HG03521 (cell line): ENCODE data around the gene DPAGT1.
"Not testable (repeated sequence)": the region's sequence is repeated elsewhere in the genome, so short reads cannot be mapped to it uniquely, and the experiment has no call there.

Source experiments
- ATAC-seq: cut with Tn5 transposase; IDR thresholded peaks from one replicate; pipeline ENCODE4 v1.9.1; 2021; ENCODE audit warnings: mild to moderate bottlenecking, moderate library complexity; ENCODE audit not compliant: unreplicated experiment

The DPAGT1 gene

GRCh38 chr11:119101759-119102423 lies at the start of gene DPAGT1:
DPAGT1 (minus strand) TSS chr11:119101853; CDS start chr11:119101655, 198 bp downstream.
- peak; percentile 72 for ATAC-seq

GRCh38 chr11:119149786-119150275 lies 48.2 kb upstream of the DPAGT1 start:
- ATAC-seq: no peak

- ATAC-seq: no peak
These were observed 47.5 kb upstream of the DPAGT1 start, which contains the start of gene ABCG4 for GRCh38 chr11:119149018-119149785. ABCG4 (plus strand) TSS chr11:119149052; CDS start chr11:119149966, 914 bp downstream.

- no peak for ATAC-seq
These were observed 47.0 kb upstream of the DPAGT1 start for GRCh38 chr11:119148720-119149017.

GRCh38 chr11:119147604-119148333 lies 46.1 kb upstream of the DPAGT1 start:
- ATAC-seq: no peak

- ATAC-seq: no peak
These were observed 43.9 kb upstream of the DPAGT1 start for GRCh38 chr11:119145551-119145950.

GRCh38 chr11:119144825-119145486 lies 43.3 kb upstream of the DPAGT1 start:
- no peak for ATAC-seq

DNA sequence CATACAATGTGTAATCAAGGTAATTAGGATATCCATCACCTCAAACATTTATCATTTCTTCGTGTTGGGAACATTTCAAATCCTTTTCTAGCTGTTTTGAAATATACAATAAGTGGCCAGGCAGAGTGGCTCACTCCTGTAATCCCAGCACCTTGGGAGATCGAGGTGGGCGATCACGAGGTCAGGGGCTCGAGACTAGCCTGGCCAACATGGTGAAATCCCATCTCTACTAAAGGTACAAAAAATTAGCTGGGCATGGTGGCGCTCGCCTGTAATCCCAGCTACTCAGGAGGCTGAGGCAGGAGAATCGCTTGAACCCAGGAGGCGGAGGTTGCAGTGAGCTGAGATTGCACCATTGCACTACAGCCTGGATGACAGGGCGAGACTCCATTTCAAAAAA lies 37.6 kb upstream of the DPAGT1 start:
- not testable (repeated sequence) for ATAC-seq

- ATAC-seq: no peak
These were observed 32.8 kb upstream of the DPAGT1 start for GRCh38 chr11:119134389-119134978.

DNA sequence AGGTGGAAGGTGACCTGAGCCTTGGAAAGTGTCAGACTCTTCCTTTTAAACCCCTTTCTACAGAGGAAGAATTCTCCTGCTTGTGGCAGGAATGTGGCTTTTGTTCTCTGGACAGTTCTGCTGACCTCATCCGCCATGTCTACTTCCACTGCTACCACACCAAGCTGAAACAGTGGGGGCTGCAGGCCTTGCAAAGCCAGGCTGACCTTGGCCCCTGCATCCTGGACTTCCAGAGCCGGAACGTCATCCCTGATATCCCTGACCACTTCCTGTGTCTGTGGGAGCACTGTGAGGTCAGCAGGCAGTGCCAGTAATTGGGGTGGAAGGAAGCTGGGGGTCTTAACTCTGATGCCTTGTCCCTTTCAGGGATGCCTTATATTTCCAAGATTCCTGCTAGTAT lies 29.0 kb upstream of the DPAGT1 start:
- no peak for ATAC-seq

DNA sequence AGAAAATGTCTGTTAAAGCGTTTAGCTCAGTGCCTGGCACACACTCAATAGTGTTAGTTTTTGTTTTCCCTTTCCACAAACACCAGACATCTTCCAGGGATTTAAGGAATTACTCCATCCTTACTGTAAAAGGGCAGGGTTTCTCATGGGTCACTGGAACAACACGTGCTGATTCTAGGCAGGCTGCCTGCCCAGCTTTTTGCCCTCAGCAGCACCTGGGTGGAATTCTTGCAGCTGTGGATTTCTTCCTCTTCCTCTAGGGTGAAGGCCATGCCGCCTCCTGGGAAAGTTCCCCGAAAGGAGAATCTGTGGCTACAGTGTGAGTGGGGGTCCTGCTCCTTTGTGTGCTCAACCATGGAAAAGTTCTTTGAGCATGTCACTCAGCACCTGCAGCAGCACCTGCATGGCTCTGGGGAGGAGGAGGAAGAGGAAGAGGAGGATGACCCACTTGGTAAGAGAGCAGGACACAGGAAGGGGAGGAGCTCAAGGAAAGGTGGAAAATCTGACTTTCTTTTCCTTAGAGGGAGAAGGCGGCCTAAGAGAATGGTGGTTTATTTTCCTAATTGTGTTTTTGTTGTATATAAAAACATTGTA lies 25.1 kb upstream of the DPAGT1 start:
- no peak for ATAC-seq

DNA sequence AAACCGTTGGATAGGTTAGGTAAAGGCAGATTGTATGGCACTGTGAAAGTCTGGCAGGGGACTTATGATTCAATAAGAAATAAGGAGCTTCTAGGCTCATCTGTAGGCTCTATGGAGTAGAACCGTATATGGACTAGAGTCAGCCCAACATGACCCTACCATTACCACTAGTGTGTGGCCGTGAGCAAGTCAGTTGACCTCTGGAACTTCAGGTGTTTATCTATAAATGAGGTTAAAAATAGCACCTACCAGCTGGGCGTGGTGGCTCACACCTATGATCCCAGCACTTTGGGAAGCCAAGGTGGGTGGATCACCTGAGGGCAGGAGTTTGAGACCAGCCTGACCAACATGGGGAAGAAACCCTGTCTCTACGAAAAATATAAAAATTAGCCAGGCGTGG lies 24.2 kb upstream of the DPAGT1 start:
- no peak for ATAC-seq

- ATAC-seq: no peak
These were observed 20.1 kb upstream of the DPAGT1 start for GRCh38 chr11:119121811-119122124.

DNA sequence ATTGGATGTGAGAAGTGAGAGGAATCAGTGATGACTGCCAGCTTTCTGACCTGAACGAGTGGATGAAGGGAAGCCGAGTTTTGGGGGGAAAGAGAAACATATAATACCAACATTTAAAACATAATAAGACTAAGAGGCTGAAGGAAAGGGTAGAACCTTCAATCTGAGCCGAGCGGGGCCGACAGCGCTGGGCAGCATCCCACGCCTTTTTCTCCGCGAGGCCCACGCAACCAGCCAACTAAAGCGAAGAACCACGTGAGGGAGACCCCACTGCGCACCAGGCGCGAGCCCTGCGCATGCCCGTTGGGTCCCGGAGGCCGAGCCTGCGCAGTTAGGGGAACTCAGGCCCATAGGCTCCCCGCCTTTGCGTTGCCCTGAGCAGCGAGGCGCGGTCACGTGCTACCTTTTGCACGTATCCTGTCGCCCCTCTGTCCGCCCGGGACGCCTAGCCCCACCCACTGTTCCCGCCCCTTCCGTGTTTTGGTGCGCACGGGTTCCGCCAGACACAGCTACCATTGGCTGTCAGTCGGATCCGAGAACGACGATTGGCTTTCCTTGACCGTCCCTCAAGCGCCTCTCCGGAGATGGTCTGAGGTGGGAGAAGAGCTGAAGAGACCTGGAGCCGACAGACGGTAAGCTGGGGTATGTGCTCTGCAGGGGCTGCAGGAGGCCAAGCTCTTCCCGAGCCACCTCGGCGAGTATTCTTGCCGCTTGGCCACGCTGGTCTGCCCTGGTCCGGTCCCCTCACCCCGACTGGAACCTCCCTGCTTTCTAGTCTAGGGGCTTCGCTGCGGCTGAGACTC lies 19.6 kb upstream of the DPAGT1 start, which contains the start of gene HINFP:
TSS of gene HINFP (plus strand) at position 573 of the 803 bp plus-strand sequence. CDS start 5,365 bp downstream, outside the sequence.
- ATAC-seq: peak; percentile 96

GRCh38 chr11:119120639-119121007 lies 19.0 kb upstream of the DPAGT1 start:
- no peak for ATAC-seq

- ATAC-seq: no peak
These were observed 17.3 kb upstream of the DPAGT1 start for GRCh38 chr11:119118946-119119345.

- no peak for ATAC-seq
These were observed 16.6 kb upstream of the DPAGT1 start for GRCh38 chr11:119118227-119118626.

DNA sequence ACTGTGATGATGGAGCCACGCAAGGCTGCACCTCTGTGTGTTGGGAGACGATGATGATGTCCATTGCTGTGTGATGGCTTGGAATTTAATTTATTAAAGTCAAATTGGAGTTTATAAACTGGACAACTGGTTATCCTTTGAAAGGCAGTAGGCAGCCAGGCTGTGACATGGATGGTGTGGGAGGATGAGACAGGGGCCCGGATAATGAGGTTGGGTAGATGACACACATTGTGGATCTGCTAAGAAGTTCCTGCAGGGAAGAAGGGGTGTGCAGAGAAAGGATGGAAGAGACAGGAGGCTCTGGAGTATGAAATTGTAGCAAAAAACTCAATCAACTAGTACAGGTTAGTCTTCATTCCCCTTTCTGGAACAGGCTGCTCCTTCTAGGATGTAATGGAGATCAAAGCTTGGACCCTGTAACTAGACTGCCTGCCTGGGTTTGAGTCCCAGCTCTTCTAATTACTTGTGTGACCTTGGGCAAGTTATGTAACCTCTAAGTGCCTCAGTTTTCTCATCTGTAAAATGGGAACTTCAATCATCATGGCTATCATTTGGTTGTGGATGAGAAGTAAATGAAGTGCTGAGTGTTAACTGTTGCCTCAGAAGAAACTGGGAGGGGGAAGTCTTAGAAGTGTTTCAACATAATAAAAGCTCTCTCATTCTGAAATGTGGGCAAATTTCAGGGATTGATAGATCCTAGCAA lies 15.5 kb upstream of the DPAGT1 start:
- no peak for ATAC-seq

- no peak for ATAC-seq
These were observed 14.9 kb upstream of the DPAGT1 start for GRCh38 chr11:119116601-119117000.
